Measurements from ENCODE around the gene GUCA1A. TPM values are rescaled to one million over a fixed set of nuclear protein-coding genes. Genes with fewer than 3 reads are reported as not detected.
A peak's percentile ranks its signal among the peaks of the same experiment; 100 is the strongest.

GUCA1A gene
- total RNA-seq, 1 experiment from 2014 or later = not detected

- no peak for DNase-seq
- intact Hi-C loops (cut with micrococcal nuclease; ENCODE audit: unreplicated experiment) = no loop called here
- ChIA-PET POLR2A (no interaction called here), CTCF (interaction anchor here (1.0 kb wide), 1 partner anchor 39 kb away, joined by 4 read pairs; no protein-coding TSS in a partner anchor)
- Histone ChIP-seq H3K27me3 (replicated peaks; ENCODE audit: control insufficient read depth, insufficient read depth, low read length) (no peaks in the 10 kb centered on the region), H3K4me3 (ENCODE audit: low read depth, low read length) (no peak overlapping the region), H3K9me3 (no peaks in the 10 kb centered on the region), H3K36me3 (ENCODE audit: control insufficient read depth, insufficient read depth, low read length) (no peaks in the 10 kb centered on the region), H3K4me1 (no peaks in the 10 kb centered on the region)
- Mint-ChIP-seq H3K4me1 (ENCODE audit: low read depth, unreplicated experiment) (peaks cover 7% of the 10 kb centered on the region), H3K36me3 (ENCODE audit: insufficient read depth, unreplicated experiment) (no peaks in the 10 kb centered on the region), H3K9me3 (ENCODE audit: unreplicated experiment) (no peaks in the 10 kb centered on the region), H3K27me3 (ENCODE audit: insufficient read depth, unreplicated experiment) (no peaks in the 10 kb centered on the region), H3K27ac (ENCODE audit: unreplicated experiment) (no peak overlapping the region), H3K4me3 (ENCODE audit: unreplicated experiment) (no peak overlapping the region)
- no TSS peak for BruUV-seq (replicated peaks)
- TF ChIP-seq, protein P1, sequence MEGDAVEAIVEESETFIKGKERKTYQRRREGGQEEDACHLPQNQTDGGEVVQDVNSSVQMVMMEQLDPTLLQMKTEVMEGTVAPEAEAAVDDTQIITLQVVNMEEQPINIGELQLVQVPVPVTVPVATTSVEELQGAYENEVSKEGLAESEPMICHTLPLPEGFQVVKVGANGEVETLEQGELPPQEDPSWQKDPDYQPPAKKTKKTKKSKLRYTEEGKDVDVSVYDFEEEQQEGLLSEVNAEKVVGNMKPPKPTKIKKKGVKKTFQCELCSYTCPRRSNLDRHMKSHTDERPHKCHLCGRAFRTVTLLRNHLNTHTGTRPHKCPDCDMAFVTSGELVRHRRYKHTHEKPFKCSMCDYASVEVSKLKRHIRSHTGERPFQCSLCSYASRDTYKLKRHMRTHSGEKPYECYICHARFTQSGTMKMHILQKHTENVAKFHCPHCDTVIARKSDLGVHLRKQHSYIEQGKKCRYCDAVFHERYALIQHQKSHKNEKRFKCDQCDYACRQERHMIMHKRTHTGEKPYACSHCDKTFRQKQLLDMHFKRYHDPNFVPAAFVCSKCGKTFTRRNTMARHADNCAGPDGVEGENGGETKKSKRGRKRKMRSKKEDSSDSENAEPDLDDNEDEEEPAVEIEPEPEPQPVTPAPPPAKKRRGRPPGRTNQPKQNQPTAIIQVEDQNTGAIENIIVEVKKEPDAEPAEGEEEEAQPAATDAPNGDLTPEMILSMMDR (IDR thresholded peaks at IDR 0.05; ENCODE audit: insufficient read depth in 1 of 2, low read depth in 1 of 2, low read length in 1 of 2, severe bottlenecking in 1 of 2, unreplicated experiment in 1 of 2) = peak in 1 of 2 experiments; percentile 8
These were observed 2.7 kb downstream of the GUCA1A start for GRCh38 chr6:42175860-42176259.

DNA sequence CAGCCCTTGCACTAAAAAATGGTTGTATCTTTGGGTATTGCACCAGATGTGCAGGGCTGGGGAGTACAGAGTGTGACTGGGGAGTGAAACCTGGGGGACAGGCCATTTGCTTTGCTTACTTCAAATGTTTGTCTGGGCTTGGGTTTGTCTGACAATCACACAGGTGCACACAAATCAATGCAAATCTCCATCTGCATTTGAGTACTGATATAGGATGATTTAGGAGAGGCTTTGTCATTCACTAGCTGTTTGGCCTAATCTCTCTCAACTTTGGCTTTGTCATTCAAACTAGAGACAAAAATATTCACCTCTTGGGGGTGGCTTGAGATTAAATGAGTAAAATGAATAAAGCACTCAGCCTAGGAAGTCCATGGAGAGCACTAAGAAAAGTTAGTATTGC, 3.8 kb downstream of the GUCA1A start:
- no peaks in the 10 kb centered on the region for H3K36me3 ChIP-seq (ENCODE audit: control insufficient read depth, insufficient read depth, low read length)
- no peak overlapping the region for H3K4me3 ChIP-seq (ENCODE audit: low read depth, low read length)
- CTCF ChIA-PET = no interaction called here
- peaks cover 7% of the 10 kb centered on the region for H3K4me1 Mint-ChIP-seq (ENCODE audit: low read depth, unreplicated experiment)
- H3K4me3 Mint-ChIP-seq (ENCODE audit: unreplicated experiment) = no peak overlapping the region
- POLR2A ChIA-PET = no interaction called here
- no peak for DNase-seq
- H3K27me3 ChIP-seq (replicated peaks; ENCODE audit: control insufficient read depth, insufficient read depth, low read length) = no peaks in the 10 kb centered on the region
- intact Hi-C loops (cut with micrococcal nuclease; ENCODE audit: unreplicated experiment) = no loop called here
- H3K27me3 Mint-ChIP-seq (ENCODE audit: insufficient read depth, unreplicated experiment) = no peaks in the 10 kb centered on the region
- no peak overlapping the region for H3K27ac Mint-ChIP-seq (ENCODE audit: unreplicated experiment)
- H3K36me3 Mint-ChIP-seq (ENCODE audit: insufficient read depth, unreplicated experiment) = no peaks in the 10 kb centered on the region
- no peaks in the 10 kb centered on the region for H3K9me3 Mint-ChIP-seq (ENCODE audit: unreplicated experiment)
- no TSS peak for BruUV-seq (replicated peaks)
- H3K4me1 ChIP-seq = no peaks in the 10 kb centered on the region
- no peaks in the 10 kb centered on the region for H3K9me3 ChIP-seq
- TF ChIP-seq, protein P1 (IDR thresholded peaks at IDR 0.05; ENCODE audit: insufficient read depth in 1 of 2, low read depth in 1 of 2, low read length in 1 of 2, severe bottlenecking in 1 of 2, unreplicated experiment in 1 of 2) = no peak

GRCh38 chr6:42177514-42178364, 4.6 kb downstream of the GUCA1A start:
- Histone ChIP-seq H3K4me3 (ENCODE audit: low read depth, low read length) (no peak overlapping the region), H3K27me3 (replicated peaks; ENCODE audit: control insufficient read depth, insufficient read depth, low read length) (no peaks in the 10 kb centered on the region), H3K36me3 (ENCODE audit: control insufficient read depth, insufficient read depth, low read length) (no peaks in the 10 kb centered on the region), H3K9me3 (no peaks in the 10 kb centered on the region), H3K4me1 (no peaks in the 10 kb centered on the region)
- POLR2A ChIA-PET = no interaction called here
- H3K27ac Mint-ChIP-seq (ENCODE audit: unreplicated experiment) = no peak overlapping the region
- TF ChIP-seq, protein P1 (IDR thresholded peaks at IDR 0.05; ENCODE audit: insufficient read depth in 1 of 2, low read depth in 1 of 2, low read length in 1 of 2, severe bottlenecking in 1 of 2, unreplicated experiment in 1 of 2) = no peak
- intact Hi-C loops (cut with micrococcal nuclease; ENCODE audit: unreplicated experiment) = no loop called here
- H3K4me3 Mint-ChIP-seq (ENCODE audit: unreplicated experiment) = no peak overlapping the region
- no TSS peak for BruUV-seq (replicated peaks)
- no peaks in the 10 kb centered on the region for H3K36me3 Mint-ChIP-seq (ENCODE audit: insufficient read depth, unreplicated experiment)
- no peaks in the 10 kb centered on the region for H3K9me3 Mint-ChIP-seq (ENCODE audit: unreplicated experiment)
- CTCF ChIA-PET = no interaction called here
- DNase-seq = no peak
- H3K4me1 Mint-ChIP-seq (ENCODE audit: low read depth, unreplicated experiment) = peaks cover 7% of the 10 kb centered on the region
- H3K27me3 Mint-ChIP-seq (ENCODE audit: insufficient read depth, unreplicated experiment) = no peaks in the 10 kb centered on the region

Data from Caco-2 (cell line).